Neuron (in vitro differentiated cells): ENCODE measurements around the gene UBE2Q2.

Experiments used
- H2AFZ ChIP-seq: one replicate; pipeline ENCODE4 v1.6.1; 2013; ENCODE audit warnings: low read depth, mild to moderate bottlenecking, inconsistent platforms, low read length, moderate library complexity
- H3K27me3 ChIP-seq: one replicate; pipeline ENCODE4 v1.6.1; 2013; ENCODE audit warnings: low read length; ENCODE audit not compliant: insufficient read depth
- H3K36me3 ChIP-seq: one replicate; pipeline ENCODE4 v1.6.1; 2013; ENCODE audit warnings: low read length; ENCODE audit not compliant: insufficient read depth
- H3K4me1 ChIP-seq: one replicate; pipeline ENCODE4 v1.6.1; 2013; ENCODE audit warnings: low read length; ENCODE audit not compliant: insufficient read depth
- H3K4me3 ChIP-seq: 2 replicates; pipeline ENCODE4 v1.5.1; 2013; ENCODE audit warnings: mild to moderate bottlenecking, low read length, moderate library complexity
- H3K9me3 ChIP-seq: one replicate; pipeline ENCODE4 v1.6.1; 2013; ENCODE audit warnings: low read length

Gene UBE2Q2

DNA sequence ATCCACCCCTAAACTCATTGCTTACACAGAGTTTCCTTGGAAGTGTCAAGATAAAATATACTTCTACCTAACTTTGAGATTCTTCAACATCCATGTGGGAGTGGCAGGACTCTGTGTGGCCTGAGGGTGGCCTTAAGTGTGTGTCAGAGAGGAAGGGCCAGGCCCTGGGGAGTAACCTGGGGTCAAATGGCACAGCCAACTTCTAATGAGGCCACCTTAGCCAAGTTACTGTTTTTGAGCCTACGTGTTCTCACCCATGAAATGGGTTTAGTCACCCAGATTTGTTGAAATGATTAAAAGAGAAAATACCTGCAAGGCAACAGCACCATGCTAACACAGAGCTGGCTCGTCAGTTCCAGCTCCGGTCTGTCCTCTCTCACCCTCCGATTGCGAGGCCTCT, 28.5 kb upstream of the UBE2Q2 start:
- Histone ChIP-seq H3K4me3 (no peak overlapping the region), H2AFZ (no peak overlapping the region), H3K27me3 (peaks cover 2% of the 10 kb centered on the region), H3K4me1 (no peaks in the 10 kb centered on the region), H3K9me3 (no peaks in the 10 kb centered on the region), H3K36me3 (no peaks in the 10 kb centered on the region)

DNA sequence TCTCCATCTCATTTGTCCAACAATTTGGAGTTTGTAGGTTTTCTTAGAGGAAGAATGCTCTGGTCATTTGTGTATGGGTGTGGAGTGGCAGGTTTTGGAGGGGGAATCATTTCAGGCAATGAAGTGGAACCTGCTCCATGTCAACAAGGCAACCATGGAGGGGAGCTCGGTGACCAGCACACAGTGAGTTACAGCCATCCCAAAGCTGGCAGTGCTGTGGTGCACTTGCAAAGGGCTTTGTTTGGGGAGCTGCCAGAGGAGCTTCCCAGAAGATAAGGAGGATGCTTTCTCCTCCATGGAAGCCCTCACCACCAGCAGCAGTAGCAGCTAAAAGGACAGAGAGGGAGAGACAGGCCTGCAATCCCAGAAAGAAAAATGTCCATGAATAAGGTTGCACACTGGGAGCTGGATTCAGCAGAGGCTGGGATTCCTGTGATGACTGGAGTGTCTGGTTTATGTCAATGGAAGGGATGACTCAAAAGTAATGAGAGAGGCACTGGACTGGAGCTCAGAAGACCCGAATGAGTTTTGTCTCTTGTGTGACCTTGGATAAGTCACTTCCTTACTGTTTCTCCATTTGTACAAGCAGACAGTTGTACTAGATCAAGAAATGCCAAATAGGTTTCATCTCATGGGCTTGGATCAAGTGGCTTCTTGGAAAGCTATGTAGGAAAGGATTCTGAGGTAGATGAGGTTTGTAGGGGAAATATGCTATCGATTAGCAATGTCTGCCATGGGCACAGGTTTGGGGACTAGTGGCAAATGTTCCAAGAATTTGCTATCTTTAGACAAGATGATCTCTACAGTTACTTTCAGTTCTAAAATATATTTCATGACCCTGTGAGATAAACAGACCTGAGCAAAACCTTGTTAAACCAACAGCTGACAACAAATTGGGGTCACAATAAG, 27.2 kb upstream of the UBE2Q2 start:
- no peaks in the 10 kb centered on the region for H3K36me3 ChIP-seq
- H2AFZ ChIP-seq, result no peak overlapping the region
- H3K9me3 ChIP-seq, result no peaks in the 10 kb centered on the region
- no peaks in the 10 kb centered on the region for H3K4me1 ChIP-seq
- no peak overlapping the region for H3K4me3 ChIP-seq
- peaks cover 2% of the 10 kb centered on the region for H3K27me3 ChIP-seq

DNA sequence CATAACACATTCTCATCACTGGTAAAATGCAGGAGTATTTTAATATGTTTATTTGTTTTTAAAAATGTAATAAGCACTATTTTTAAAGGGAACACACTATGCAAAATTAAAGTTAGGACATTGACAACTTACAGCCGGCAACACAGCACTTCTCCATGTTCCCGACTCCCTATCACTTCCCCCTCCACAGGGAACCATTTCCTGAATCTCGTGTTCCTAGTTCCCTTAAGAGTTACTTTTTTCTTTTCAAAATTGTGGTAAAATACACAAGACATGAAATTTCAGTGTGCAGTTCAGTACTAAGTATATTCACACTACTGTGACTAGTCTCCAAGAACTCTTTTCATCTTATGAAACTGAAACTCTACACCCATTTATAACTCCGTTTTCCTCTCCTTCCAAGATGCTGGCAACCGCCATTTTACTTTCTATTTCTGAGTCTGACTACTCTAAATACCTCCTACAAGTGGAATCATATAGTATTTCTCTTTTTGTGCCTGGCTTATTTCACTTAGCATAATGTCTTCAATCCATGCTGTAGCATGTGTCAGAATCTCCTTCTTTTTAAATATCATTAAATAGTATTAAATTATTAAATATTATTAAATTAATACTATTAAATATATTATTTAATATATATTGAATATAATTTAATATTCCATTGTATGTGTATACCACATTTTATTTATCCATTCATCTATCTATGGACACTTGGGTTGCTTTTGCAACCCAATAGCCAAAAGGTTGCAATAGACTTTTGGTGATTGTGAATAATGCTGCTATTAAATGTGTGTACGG, 25.9 kb upstream of the UBE2Q2 start:
- no peaks in the 10 kb centered on the region for H3K36me3 ChIP-seq
- peaks cover 2% of the 10 kb centered on the region for H3K27me3 ChIP-seq
- no peak overlapping the region for H2AFZ ChIP-seq
- no peak overlapping the region for H3K4me3 ChIP-seq
- H3K4me1 ChIP-seq, result no peaks in the 10 kb centered on the region
- H3K9me3 ChIP-seq, result no peaks in the 10 kb centered on the region

DNA sequence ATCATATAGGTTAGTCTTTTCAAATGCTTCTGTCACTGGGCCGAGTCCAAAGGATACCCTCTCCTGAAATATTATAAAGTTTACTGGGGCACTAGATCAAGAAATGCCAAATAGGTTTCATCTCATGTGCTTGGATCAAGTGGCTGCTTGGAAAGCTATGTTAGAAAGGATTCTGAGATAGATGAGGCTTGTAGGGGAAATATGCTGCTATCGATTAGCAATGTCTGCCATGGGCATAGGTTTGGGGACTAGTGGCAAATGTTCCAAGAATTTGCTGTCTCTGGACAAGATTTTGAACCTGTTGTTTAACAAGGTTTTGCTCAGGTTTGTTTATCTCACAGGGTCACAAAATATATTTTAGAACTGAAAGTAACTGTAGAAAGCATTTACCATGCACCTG, 23.0 kb upstream of the UBE2Q2 start:
- no peaks in the 10 kb centered on the region for H3K27me3 ChIP-seq
- no peak overlapping the region for H2AFZ ChIP-seq
- H3K4me1 ChIP-seq, result peaks cover 13% of the 10 kb centered on the region
- H3K9me3 ChIP-seq, result no peaks in the 10 kb centered on the region
- no peak overlapping the region for H3K4me3 ChIP-seq
- no peaks in the 10 kb centered on the region for H3K36me3 ChIP-seq

DNA sequence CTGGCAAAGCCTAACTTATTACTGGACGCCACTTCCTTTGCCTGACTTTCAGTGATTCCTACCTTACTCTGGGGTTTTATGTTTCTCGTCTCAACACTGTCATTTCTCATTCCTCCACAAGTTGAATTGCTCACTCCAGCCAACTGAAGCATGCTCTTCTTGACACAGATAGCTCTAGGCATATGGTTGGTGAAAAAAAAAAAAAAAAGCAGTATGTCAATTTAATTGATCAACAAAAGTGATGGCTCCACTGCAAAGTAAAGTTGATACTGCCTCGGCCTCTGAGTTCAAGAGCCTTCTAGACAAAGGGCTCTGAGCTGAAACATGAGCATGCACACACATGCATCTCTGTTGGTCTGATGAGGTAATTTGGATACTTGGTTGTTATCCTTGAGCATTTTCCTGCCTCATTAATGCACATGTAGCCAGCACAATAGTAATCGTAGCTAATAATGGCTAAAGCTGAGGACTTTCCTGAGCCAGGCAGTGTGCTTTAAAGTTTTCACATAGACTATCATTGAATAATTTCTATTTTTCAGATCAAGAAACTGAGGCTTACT, 21.4 kb upstream of the UBE2Q2 start:
- H2AFZ ChIP-seq, result no peak overlapping the region
- peaks cover 13% of the 10 kb centered on the region for H3K4me1 ChIP-seq
- H3K4me3 ChIP-seq, result no peak overlapping the region
- H3K27me3 ChIP-seq, result no peaks in the 10 kb centered on the region
- no peaks in the 10 kb centered on the region for H3K9me3 ChIP-seq
- H3K36me3 ChIP-seq, result no peaks in the 10 kb centered on the region

DNA sequence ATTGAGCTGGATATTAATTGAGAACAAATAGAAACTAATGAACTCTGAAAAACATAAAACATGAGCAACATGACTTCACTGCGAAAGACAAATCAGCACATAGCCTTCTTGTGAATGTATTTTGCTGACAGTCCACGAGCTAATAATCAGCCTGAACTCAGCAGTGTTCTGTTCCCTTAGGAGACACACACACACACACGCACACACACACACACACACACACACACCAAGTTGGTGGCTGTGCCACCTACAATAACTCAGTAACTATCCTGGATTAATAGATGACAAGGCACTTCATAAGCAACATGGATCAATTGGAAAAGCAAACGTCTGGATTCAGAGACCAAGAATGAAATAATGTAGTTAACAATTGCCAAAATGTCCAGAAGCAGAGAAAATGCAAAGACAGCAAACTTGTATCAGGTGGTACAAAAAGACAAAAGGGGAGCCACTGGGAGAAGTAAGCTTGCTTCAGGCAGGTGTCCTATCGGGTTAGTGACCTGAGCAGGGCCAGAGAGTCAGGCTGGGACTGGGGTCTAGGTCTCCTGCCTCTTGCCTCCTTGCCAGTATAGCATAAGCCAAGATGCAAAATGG, 20.5 kb upstream of the UBE2Q2 start:
- Histone ChIP-seq H3K36me3 (no peaks in the 10 kb centered on the region), H3K4me3 (no peak overlapping the region), H2AFZ (no peak overlapping the region), H3K27me3 (no peaks in the 10 kb centered on the region), H3K9me3 (no peaks in the 10 kb centered on the region), H3K4me1 (peaks cover 13% of the 10 kb centered on the region)

DNA sequence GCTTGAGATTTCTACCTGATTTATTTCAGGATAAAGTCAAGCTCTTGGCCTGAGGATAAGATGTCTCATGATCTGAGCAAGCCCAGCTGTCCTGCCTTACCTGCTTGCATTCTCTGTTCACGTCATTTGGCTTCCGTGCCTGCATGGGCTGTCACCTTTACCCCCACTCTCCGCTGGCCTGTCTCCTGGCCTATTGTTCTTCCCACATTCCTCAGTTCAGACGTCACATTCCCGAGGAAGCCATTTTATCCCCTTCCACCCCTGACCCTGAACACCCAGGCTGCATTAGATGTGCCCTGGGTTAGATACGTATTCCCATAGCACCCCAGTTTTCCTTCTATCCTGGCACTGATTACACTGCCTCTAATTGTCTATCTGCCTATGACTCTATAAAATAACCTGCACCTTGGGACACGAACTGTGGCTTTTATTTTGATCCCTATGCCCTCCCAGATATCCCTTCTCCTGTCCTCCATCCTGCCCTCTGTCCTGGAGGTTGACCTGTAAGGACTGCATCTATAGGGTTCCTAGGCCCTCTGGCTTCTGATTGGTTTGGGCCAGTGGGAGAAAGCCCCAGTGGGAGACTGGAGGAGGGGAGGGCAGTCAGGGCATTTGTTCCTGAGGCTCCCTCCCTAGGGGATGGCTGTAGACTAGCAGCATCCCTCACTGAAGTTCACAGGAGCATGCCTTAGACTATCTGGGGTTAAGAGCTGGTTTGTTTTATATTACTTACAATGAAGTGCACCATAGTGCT, 19.2 kb upstream of the UBE2Q2 start:
- H3K9me3 ChIP-seq, result no peaks in the 10 kb centered on the region
- no peaks in the 10 kb centered on the region for H3K36me3 ChIP-seq
- no peaks in the 10 kb centered on the region for H3K27me3 ChIP-seq
- H3K4me3 ChIP-seq, result peak overlapping the region; percentile 20
- peaks cover 13% of the 10 kb centered on the region for H3K4me1 ChIP-seq
- H2AFZ ChIP-seq, result peak overlapping the region; percentile 30

DNA sequence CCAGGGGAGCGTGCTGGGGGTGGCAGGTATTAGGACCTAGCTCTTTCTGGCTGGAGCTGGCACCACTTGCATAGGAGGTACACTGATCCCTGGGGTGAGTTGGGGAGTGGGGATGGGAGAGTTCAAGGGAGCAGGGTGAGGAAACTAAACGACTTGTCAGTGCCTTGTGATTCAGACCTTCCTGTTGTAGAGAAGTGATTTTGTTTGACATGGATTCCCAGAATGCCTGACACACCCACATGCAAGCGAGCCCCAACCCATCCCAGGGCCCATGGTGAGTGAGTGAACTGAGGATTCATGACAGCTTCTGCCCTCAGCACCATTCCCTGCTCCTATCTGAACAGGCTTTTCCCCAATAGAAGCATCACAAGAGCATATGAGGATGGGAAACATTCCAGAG, 15.6 kb upstream of the UBE2Q2 start:
- Histone ChIP-seq H3K27me3 (no peaks in the 10 kb centered on the region), H2AFZ (no peak overlapping the region), H3K9me3 (no peaks in the 10 kb centered on the region), H3K4me3 (no peak overlapping the region), H3K4me1 (peaks cover 25% of the 10 kb centered on the region), H3K36me3 (no peaks in the 10 kb centered on the region)

DNA sequence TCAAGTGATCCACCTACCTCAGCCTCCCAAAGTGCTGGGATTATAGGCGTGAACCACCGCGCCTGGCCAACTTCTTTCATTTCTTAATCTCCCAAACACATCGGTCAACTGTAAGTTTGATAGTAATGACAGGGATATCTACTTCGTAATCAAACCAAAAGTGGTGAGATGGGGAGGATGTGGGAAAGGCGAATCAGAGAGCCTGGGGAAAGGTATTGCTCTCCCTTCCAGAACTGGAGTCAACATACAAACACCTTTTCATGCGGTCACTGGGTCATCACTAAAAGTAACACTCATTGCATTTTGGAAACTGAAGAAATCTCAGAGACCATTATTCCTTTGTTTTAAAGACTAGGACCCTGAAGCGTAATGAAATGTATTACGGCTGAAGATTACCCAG, 14.8 kb upstream of the UBE2Q2 start:
- Histone ChIP-seq H2AFZ (no peak overlapping the region), H3K4me1 (peaks cover 23% of the 10 kb centered on the region), H3K4me3 (no peak overlapping the region), H3K9me3 (no peaks in the 10 kb centered on the region), H3K36me3 (no peaks in the 10 kb centered on the region), H3K27me3 (no peaks in the 10 kb centered on the region)

DNA sequence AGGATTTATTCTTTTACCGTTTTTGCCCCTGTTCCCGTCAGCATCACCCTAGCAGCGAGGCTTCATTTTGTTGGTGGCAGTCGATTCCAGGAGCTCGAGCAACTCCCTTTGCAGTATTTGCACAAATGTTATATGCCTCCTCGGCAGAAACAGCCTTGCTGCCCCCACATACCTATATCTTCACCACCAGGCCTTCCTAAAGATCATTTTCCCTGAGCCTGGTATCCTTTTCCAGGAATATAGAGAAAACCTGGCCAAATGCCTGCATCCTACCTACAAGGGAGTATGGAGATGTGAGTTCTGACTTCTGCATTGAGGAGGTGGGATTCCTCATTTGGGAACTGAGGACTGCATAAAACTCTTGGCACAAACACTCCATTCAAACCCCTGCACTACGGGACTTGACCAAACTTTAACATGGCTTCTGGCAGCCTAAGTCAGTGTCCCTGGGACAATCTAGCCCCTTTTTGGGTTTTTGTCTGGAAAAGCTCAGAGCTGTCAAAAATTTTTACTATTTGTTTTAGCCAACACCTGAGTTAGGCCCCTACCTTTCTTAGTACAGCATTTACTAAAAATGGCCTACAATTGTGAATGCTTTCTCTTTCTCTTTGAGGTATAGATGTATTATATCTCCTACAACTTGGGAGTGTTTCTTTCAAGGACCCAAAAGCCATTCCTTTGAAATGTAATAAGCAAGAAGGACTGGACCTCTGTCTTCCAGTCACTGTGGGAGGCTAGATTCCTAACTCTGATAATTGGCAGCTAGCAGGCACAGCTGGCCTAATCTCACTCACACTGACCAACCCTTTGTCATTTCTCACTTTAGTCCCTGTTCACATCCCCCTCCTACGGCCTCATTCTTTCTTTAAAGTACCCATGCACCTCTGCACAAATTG, 12.1 kb upstream of the UBE2Q2 start:
- Histone ChIP-seq H3K4me3 (no peak overlapping the region), H3K27me3 (no peaks in the 10 kb centered on the region), H3K9me3 (no peaks in the 10 kb centered on the region), H3K4me1 (peaks cover 13% of the 10 kb centered on the region), H2AFZ (peak overlapping the region; percentile 46), H3K36me3 (no peaks in the 10 kb centered on the region)

DNA sequence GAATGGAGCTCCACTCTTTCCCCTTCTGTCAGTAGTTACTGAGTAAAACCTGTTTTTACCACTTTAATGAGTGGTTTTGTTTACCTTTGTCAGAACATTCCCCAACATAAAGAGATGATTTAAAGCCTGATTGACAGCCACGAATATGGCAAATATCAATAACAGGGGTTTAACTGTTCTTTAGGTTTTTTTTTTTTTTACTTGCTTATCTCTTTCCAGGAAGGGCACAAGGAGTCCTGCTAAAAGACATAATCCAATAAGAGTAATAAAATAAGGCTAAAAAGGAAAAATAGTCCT, 11.5 kb upstream of the UBE2Q2 start:
- Histone ChIP-seq H2AFZ (peak overlapping the region; percentile 46), H3K36me3 (no peaks in the 10 kb centered on the region), H3K4me1 (peaks cover 13% of the 10 kb centered on the region), H3K4me3 (no peak overlapping the region), H3K9me3 (no peaks in the 10 kb centered on the region), H3K27me3 (no peaks in the 10 kb centered on the region)

DNA sequence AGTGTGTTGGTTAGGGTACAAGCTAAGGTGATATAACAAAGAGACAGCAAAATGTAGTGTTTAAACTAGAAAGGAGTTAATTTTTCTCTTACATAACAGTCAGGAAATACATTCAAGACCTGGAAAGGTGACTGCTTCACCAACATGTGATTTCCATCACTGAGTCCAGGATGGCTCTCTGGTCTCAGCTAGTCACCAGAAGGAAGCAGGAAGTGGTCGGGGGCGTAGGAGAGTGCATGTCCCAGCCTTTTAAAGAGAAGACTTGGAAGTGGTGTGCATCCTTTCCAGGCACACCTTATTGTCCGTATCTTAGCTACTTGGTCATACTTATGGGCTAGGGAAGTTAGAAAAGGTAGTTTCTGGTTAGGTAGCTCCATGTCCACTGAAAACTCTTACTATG, 11.1 kb upstream of the UBE2Q2 start:
- H3K4me3 ChIP-seq, result no peak overlapping the region
- no peaks in the 10 kb centered on the region for H3K9me3 ChIP-seq
- peaks cover 13% of the 10 kb centered on the region for H3K4me1 ChIP-seq
- no peaks in the 10 kb centered on the region for H3K36me3 ChIP-seq
- no peaks in the 10 kb centered on the region for H3K27me3 ChIP-seq
- H2AFZ ChIP-seq, result peak overlapping the region; percentile 46
